ENCODE data around the gene UNC119B. TPM values are rescaled to one million over a fixed set of nuclear protein-coding genes. Genes with fewer than 3 reads are reported as not detected.

The UNC119B gene
- total and polyA plus RNA-seq, 2 of the 4 experiments (the other 2 are of a cell fraction), result 8.4 to 21.6 TPM

- Histone ChIP-seq H3K36me3 (ENCODE audit: control insufficient read depth, insufficient read depth, low read length) (peaks cover 58% of the 10 kb centered on the region), H3K4me2 (ENCODE audit: low read depth, low read length) (no peak overlapping the region), H3K9ac (ENCODE audit: low read depth, low read length) (no peak overlapping the region), H4K20me1 (ENCODE audit: insufficient read depth, low read length) (0 out of 2 replicates have a peak, but pooled peaks cover 9% of the 10 kb centered on the region), H3K9me3 (ENCODE audit: control insufficient read depth, insufficient read depth, low read length) (no peaks in the 10 kb centered on the region), H4K91ac (ENCODE audit: insufficient read depth, low read depth, low read length) (no peak overlapping the region), H3K23ac (ENCODE audit: low read depth, low read length) (no peak overlapping the region), H3K14ac (replicated peaks; ENCODE audit: low read depth, low read length) (no peak overlapping the region), H3K4me3 (ENCODE audit: insufficient read depth, low read depth, low read length) (no peak overlapping the region), H2BK5ac (ENCODE audit: low read depth, low read length, poor library complexity, severe bottlenecking) (no peak overlapping the region), H3K4me1 (ENCODE audit: control insufficient read depth, insufficient read depth, low read length) (no peaks in the 10 kb centered on the region), H3K9me1 (ENCODE audit: insufficient read depth, low read length) (peaks cover 10% of the 10 kb centered on the region; the same call in 1 of the 2 replicates), H3K79me1 (ENCODE audit: low read depth in 1 of 2, low read length in 2 of 2) (peaks cover 4 to 16% of the 10 kb centered on the region in 2 experiments; a peak in 3 of 4 replicates), H4K8ac (ENCODE audit: low read depth in 2 of 2, low read length in 2 of 2) (no peak overlapping the region), H4K5ac (ENCODE audit: low read depth, low read length) (no peak overlapping the region), H2BK15ac (ENCODE audit: low read depth, low read length) (no peak overlapping the region), H2BK120ac (ENCODE audit: low read depth, low read length) (no peak overlapping the region), H2AFZ (replicated peaks; ENCODE audit: low read length, poor library complexity) (no peak overlapping the region), H2AK5ac (ENCODE audit: low read depth, low read length) (no peak overlapping the region), H2BK20ac (ENCODE audit: low read depth, low read length) (no peak overlapping the region), H3K27ac (ENCODE audit: insufficient read depth, low read length) (no peak overlapping the region), H3K4ac (ENCODE audit: low read depth, low read length) (no peak overlapping the region), H3K27me3 (ENCODE audit: control insufficient read depth, insufficient read depth, low read length) (no peaks in the 10 kb centered on the region), H2AK9ac (replicated peaks; ENCODE audit: low read depth, low read length, poor library complexity) (no peak overlapping the region), H3K56ac (ENCODE audit: extremely low read depth, insufficient read depth, low read length) (no peak overlapping the region), H3K18ac (ENCODE audit: low read depth, low read length) (no peak overlapping the region)
- no peak for TF ChIP-seq CEBPB (IDR thresholded peaks at IDR 0.05; ENCODE audit: low read depth, low read length)
- no peak for TF ChIP-seq ELK1 (IDR thresholded peaks at IDR 0.05; ENCODE audit: borderline replicate concordance, low read depth, low read length)
- no peak for TF ChIP-seq USF2 (IDR thresholded peaks at IDR 0.05; ENCODE audit: low read depth, low read length)
- no peak for TF ChIP-seq MAZ (IDR thresholded peaks at IDR 0.05; ENCODE audit: borderline replicate concordance, low read depth, low read length)
- TF ChIP-seq CTCF (conservative IDR thresholded peaks at IDR 0.05; ENCODE audit: low read depth, low read length), result no peak
- TF ChIP-seq NFE2L2 (IDR thresholded peaks at IDR 0.05; ENCODE audit: low read depth, low read length), result no peak
- TF ChIP-seq POLR2A (IDR thresholded peaks at IDR 0.05; ENCODE audit: low read depth, low read length), result no peak
- intact Hi-C loops (cut with micrococcal nuclease) (loop anchor here (1.0 kb wide), 1 partner anchor 29 kb away; no protein-coding TSS in a partner anchor), in situ Hi-C loops (cut with MboI; ENCODE audit: low sequenced_read_pairs) (no loop called here), dilution Hi-C loops (cut with HindIII; ENCODE audit: low sequenced_read_pairs, unreplicated experiment) (no loop called here)
- DNase-seq, result no peak
- no peak for ATAC-seq (ENCODE audit: low read depth)
- ChIA-PET CTCF (no interaction called here), POLR2A (ENCODE audit: unreplicated experiment) (no interaction called here)
- 100% methylated on average over 4 of the region's 7 CpGs; no CpG with 5 or more reads in 1 of the 2 experiments for WGBS, 2 experiments (ENCODE audit: extremely low coverage in 2 of 2, insufficient read length in 1 of 2)
- no TSS peak for BruUV-seq (replicated peaks)
These were observed 10.7 kb upstream of the UNC119B start for GRCh38 chr12:120699553-120699952.

Data from IMR-90 (cell line).